Brain microvascular endothelial cell (primary cell): ENCODE measurements around the gene PTMS.

Experiments used
- DNase-seq: peaks from one replicate; pipeline ENCODE4 v3.0.0-alpha.2; 2020
- H3K27ac ChIP-seq: fragments of 250-450 bp; sonication (Bioruptor Pico); 2 replicates; pipeline ENCODE4 v1.5.1; 2020; ENCODE audit warnings: mild to moderate bottlenecking, moderate library complexity
- H3K27me3 ChIP-seq: fragments of 250-450 bp; sonication (Bioruptor Pico); replicated peaks from 2 replicates; pipeline ENCODE4 v1.5.1; 2020; ENCODE audit warnings: mild to moderate bottlenecking
- H3K36me3 ChIP-seq: fragments of 250-450 bp; sonication (Bioruptor Pico); replicated peaks from 2 replicates; pipeline ENCODE4 v1.5.1; 2020; ENCODE audit warnings: mild to moderate bottlenecking
- H3K4me3 ChIP-seq: 2 replicates; pipeline ENCODE4 v1.5.1; 2011; ENCODE audit warnings: low read depth, mild to moderate bottlenecking, control low read depth, low read length, moderate library complexity
- CTCF ChIP-seq: IDR thresholded peaks from 2 replicates; pipeline ENCODE4 v1.5.1; 2011; ENCODE audit warnings: low read depth, mild to moderate bottlenecking, moderate library complexity, low read length, control low read depth, inconsistent platforms; ENCODE audit errors: missing control alignments
- in situ Hi-C: cut with HindIII; loops from 2 replicates; pipeline ENCODE4 v1.10.0; 2017; ENCODE audit warnings: low sequenced_read_pairs, low pct_ligation_motif_present

The PTMS gene

GRCh38 chr12:6782119-6782518 lies 16.0 kb downstream of the PTMS start:
- no peak for TF ChIP-seq CTCF
- Histone ChIP-seq H3K36me3 (no peaks in the 10 kb centered on the region), H3K27ac (no peak overlapping the region), H3K4me3 (no peak overlapping the region), H3K27me3 (no peaks in the 10 kb centered on the region)
- in situ Hi-C loops, result no loop called here
- DNase-seq, result no peak

GRCh38 chr12:6782850-6783566 lies 16.8 kb downstream of the PTMS start:
- no peak for TF ChIP-seq CTCF
- Histone ChIP-seq H3K27ac (no peak overlapping the region), H3K36me3 (no peaks in the 10 kb centered on the region), H3K27me3 (no peaks in the 10 kb centered on the region), H3K4me3 (no peak overlapping the region)
- in situ Hi-C loops, result no loop called here
- DNase-seq, result no peak

DNA sequence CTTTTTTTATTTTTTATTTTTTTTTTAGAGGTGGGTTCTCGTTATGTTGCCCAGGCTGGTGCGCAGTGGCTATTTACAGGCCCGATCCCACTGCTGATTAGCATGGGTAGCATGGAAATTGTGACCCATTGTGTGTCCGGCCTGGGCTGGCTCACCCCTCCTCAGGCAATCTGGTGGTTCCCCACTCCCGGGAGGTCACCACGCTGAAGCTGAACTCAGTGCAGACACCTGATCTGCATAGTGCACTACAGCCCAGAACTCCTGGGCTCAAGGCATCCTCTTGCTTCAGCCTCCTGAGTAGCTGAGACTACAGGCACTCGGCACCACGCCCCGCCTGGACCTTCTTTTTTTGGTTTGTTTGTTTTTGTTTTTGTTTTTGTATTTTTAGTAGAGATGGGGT lies 17.7 kb downstream of the PTMS start:
- H3K4me3 ChIP-seq, result no peak overlapping the region
- DNase-seq, result no peak
- no peaks in the 10 kb centered on the region for H3K36me3 ChIP-seq
- in situ Hi-C loops, result no loop called here
- TF ChIP-seq CTCF, result no peak
- no peaks in the 10 kb centered on the region for H3K27me3 ChIP-seq
- H3K27ac ChIP-seq, result no peak overlapping the region

DNA sequence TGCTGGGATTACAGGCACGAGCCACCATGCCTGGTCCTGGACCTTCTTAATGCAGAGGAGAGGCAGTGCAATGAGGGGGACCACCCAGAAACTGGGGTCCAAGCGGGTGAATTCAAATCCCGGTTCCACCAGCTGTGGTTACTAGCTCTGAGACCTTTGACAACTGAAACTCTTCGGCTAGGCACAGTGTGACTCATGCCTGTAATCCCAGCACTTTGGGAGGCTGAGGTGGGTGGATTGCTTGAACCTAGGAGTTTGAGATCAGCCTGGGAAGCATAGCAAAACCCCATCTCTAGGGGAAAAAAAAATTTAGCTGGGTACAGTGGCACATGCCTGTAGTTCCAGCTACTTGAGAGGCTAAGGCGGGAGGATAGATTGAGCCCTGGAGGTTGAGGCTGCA lies 18.1 kb downstream of the PTMS start:
- no peak overlapping the region for H3K27ac ChIP-seq
- no peak for DNase-seq
- in situ Hi-C loops, result no loop called here
- no peaks in the 10 kb centered on the region for H3K36me3 ChIP-seq
- no peak overlapping the region for H3K4me3 ChIP-seq
- no peaks in the 10 kb centered on the region for H3K27me3 ChIP-seq
- TF ChIP-seq CTCF, result no peak

- H3K27ac ChIP-seq, result no peak overlapping the region
- no peak for TF ChIP-seq CTCF
- H3K4me3 ChIP-seq, result no peak overlapping the region
- no peaks in the 10 kb centered on the region for H3K27me3 ChIP-seq
- in situ Hi-C loops, result no loop called here
- no peak for DNase-seq
- H3K36me3 ChIP-seq, result no peaks in the 10 kb centered on the region
Observed at GRCh38 chr12:6784761-6785160, 18.6 kb downstream of the PTMS start.
